ENCODE measurements around the gene SULF2. TPM values are rescaled to one million over a fixed set of nuclear protein-coding genes. Genes with fewer than 3 reads are reported as not detected.

The SULF2 gene
- total and polyA plus RNA-seq, 2 of the 4 experiments (the other 2 are of a cell fraction), result 0.54 to 0.77 TPM

GRCh38 chr20:47668313-47669151, 116.7 kb downstream of the SULF2 start:
- Histone ChIP-seq H3K4me2 (ENCODE audit: low read depth, low read length) (no peak overlapping the region), H2BK120ac (ENCODE audit: low read depth, low read length) (no peak overlapping the region), H3K27ac (ENCODE audit: insufficient read depth, low read length) (no peak overlapping the region), H4K8ac (ENCODE audit: low read depth in 2 of 2, low read length in 2 of 2) (no peak overlapping the region), H3K4me1 (ENCODE audit: control insufficient read depth, insufficient read depth, low read length) (no peaks in the 10 kb centered on the region), H3K18ac (ENCODE audit: low read depth, low read length) (no peak overlapping the region), H4K5ac (ENCODE audit: low read depth, low read length) (no peak overlapping the region), H3K36me3 (ENCODE audit: control insufficient read depth, insufficient read depth, low read length) (no peaks in the 10 kb centered on the region), H3K9me1 (ENCODE audit: insufficient read depth, low read length) (no peaks in the 10 kb centered on the region), H3K4me3 (ENCODE audit: insufficient read depth, low read depth, low read length) (no peak overlapping the region), H2AK9ac (replicated peaks; ENCODE audit: low read depth, low read length, poor library complexity) (no peak overlapping the region), H4K91ac (ENCODE audit: insufficient read depth, low read depth, low read length) (no peak overlapping the region), H3K14ac (replicated peaks; ENCODE audit: low read depth, low read length) (no peak overlapping the region), H3K4ac (ENCODE audit: low read depth, low read length) (no peak overlapping the region), H4K20me1 (ENCODE audit: insufficient read depth, low read length) (no peaks in the 10 kb centered on the region), H3K56ac (ENCODE audit: extremely low read depth, insufficient read depth, low read length) (no peak overlapping the region), H2AFZ (replicated peaks; ENCODE audit: low read length, poor library complexity) (peak overlapping the region; percentile 54), H3K9ac (ENCODE audit: low read depth, low read length) (no peak overlapping the region), H3K79me1 (ENCODE audit: low read depth in 1 of 2, low read length in 2 of 2) (no peaks in the 10 kb centered on the region), H3K27me3 (ENCODE audit: control insufficient read depth, insufficient read depth, low read length) (peaks cover 8% of the 10 kb centered on the region), H2AK5ac (ENCODE audit: low read depth, low read length) (no peak overlapping the region), H2BK5ac (ENCODE audit: low read depth, low read length, poor library complexity, severe bottlenecking) (no peak overlapping the region), H3K9me3 (ENCODE audit: control insufficient read depth, insufficient read depth, low read length) (no peaks in the 10 kb centered on the region), H2BK15ac (ENCODE audit: low read depth, low read length) (no peak overlapping the region), H3K23ac (ENCODE audit: low read depth, low read length) (no peak overlapping the region), H2BK20ac (ENCODE audit: low read depth, low read length) (no peak overlapping the region)
- BruUV-seq (replicated peaks), result no TSS peak
- ChIA-PET POLR2A (ENCODE audit: unreplicated experiment) (no interaction called here), CTCF (interaction anchor here (1.3 kb wide), 1 partner anchor 952 kb away, joined by 3 read pairs; no protein-coding TSS in a partner anchor)
- intact Hi-C loops (cut with micrococcal nuclease) (no loop called here), in situ Hi-C loops (cut with MboI; ENCODE audit: low sequenced_read_pairs) (loop anchor here (25.0 kb wide), 1 partner anchor 1244 kb away; the partner anchor contains the start of gene ARFGEF2), dilution Hi-C loops (cut with HindIII; ENCODE audit: low sequenced_read_pairs, unreplicated experiment) (no loop called here)
- TF ChIP-seq POLR2A (IDR thresholded peaks at IDR 0.05; ENCODE audit: low read depth, low read length), result no peak
- no peak for TF ChIP-seq MAZ (IDR thresholded peaks at IDR 0.05; ENCODE audit: borderline replicate concordance, low read depth, low read length)
- TF ChIP-seq RFX5 (IDR thresholded peaks at IDR 0.05; ENCODE audit: low read depth, low read length), result no peak
- no peak for DNase-seq
- ATAC-seq (ENCODE audit: low read depth), result no peak
- WGBS, 2 experiments (ENCODE audit: extremely low coverage in 2 of 2, insufficient read length in 1 of 2), result 98% methylated on average over 13 of the region's 23 CpGs; no CpG with 5 or more reads in 1 of the 2 experiments

Measured in IMR-90 (cell line).